Epithelial cell of proximal tubule (primary cell): ENCODE measurements around the gene SLC35B1. TPM values are rescaled to one million over a fixed set of nuclear protein-coding genes. Genes with fewer than 3 reads are reported as not detected.

ENCODE experiments used
- DNase-seq: peaks from one replicate; pipeline ENCODE4 v3.0.0-alpha.2; 2011; ENCODE audit warnings: low read depth
- H3K4me3 ChIP-seq: 2 replicates; pipeline ENCODE4 v1.5.1; 2011; ENCODE audit warnings: low read depth, mild to moderate bottlenecking, low read length
- total RNA-seq: library from RNA; depleted of rRNA; stranded (reverse); fragments of >200 nt; gene quantifications from 2 replicates; pipeline ENCODE4 v1.2.3, GENCODE V29; 2015
- TF ChIP-seq, protein P1 (sequence below): conservative IDR thresholded peaks from 2 replicates; pipeline ENCODE4 v1.5.1; 2012; ENCODE audit warnings: low read depth, mild to moderate bottlenecking, low read length

The SLC35B1 gene, protein sequence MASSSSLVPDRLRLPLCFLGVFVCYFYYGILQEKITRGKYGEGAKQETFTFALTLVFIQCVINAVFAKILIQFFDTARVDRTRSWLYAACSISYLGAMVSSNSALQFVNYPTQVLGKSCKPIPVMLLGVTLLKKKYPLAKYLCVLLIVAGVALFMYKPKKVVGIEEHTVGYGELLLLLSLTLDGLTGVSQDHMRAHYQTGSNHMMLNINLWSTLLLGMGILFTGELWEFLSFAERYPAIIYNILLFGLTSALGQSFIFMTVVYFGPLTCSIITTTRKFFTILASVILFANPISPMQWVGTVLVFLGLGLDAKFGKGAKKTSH
- 60.0 and 72.0 TPM in 2 replicates for total RNA-seq

DNA sequence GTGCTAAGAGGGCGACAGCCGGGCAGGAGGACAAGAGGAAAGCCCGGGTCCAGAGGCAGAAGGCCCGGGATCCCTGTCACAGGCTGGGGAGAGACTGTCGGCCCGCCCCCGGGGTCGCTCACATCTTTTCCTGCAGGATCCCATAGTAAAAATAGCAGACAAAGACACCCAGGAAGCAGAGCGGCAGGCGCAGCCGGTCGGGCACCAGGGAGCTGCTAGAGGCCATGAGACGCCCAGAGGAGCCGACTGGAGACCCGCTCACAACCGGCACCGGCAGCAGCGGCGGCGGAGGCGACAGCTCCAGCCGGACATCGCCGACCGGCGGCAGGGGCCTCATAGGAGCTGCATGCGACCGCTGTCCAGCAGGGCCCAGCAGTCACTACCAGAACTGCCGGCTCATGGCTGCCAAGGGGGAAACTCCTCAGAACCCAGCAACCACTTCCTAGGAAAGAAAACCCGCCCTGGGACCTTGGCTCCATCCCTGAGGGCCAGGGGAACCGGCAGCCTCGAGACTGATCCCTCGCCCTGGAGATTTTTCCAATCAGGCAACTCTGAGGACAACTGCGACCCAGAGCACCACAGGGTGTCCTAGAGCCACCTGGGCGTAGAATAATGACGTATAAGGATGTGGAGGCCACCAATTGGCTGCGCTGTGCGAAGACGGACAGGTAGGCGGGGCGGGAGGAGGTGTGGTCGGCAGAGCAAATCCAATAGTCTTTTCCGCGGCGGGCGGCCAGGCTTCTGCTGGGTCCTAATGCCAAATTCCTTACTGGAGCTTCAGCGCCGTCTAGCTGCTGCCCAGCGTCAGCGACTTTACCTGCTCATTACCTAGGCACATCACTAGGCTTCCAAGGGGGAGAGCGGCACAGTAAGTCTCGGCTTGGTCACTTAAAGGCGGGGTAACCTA is at the start of gene SLC35B1:
SLC35B1 (minus strand) TSS at position 357 of the 907 bp plus-strand sequence; CDS start at position 226, 131 bp downstream.
- DNase-seq: peak; percentile 92
- TF ChIP-seq, protein P1, sequence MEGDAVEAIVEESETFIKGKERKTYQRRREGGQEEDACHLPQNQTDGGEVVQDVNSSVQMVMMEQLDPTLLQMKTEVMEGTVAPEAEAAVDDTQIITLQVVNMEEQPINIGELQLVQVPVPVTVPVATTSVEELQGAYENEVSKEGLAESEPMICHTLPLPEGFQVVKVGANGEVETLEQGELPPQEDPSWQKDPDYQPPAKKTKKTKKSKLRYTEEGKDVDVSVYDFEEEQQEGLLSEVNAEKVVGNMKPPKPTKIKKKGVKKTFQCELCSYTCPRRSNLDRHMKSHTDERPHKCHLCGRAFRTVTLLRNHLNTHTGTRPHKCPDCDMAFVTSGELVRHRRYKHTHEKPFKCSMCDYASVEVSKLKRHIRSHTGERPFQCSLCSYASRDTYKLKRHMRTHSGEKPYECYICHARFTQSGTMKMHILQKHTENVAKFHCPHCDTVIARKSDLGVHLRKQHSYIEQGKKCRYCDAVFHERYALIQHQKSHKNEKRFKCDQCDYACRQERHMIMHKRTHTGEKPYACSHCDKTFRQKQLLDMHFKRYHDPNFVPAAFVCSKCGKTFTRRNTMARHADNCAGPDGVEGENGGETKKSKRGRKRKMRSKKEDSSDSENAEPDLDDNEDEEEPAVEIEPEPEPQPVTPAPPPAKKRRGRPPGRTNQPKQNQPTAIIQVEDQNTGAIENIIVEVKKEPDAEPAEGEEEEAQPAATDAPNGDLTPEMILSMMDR: peak; percentile 78
- peak within 1 kb of the TSS; percentile 87 for H3K4me3 ChIP-seq

DNA sequence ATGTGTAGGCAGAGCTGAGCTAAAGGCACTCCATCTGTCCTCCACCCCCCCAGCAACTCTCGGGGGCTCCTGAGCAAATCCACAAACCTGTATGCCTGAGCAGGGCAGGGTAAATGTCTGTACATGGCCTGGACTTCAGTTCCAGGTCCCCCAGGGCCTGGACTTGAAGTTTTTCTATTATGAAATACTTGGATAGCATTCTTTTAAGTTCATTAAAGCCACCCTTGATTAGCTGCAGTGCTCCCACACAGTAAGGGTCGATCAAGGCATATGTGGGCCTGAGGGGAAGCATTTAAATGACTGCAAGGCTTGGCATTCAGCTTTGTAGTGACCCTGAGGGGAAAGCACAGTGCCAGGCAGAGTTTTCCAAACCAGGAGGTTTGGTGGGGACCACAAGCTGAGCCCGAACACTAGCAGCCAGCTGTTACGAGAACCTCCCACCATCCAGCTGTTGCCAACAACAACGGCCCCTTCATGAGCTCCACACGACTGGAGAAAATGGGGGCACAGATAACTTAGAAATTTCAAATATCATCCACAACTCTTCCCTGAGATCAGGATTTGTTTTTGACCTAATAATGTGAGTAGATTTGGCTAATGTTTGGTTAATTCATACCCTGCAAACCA is 49.5 kb upstream of the SLC35B1 start:
- H3K4me3 ChIP-seq: no peak overlapping the region
- TF ChIP-seq, protein P1: no peak
- DNase-seq: no peak

DNA sequence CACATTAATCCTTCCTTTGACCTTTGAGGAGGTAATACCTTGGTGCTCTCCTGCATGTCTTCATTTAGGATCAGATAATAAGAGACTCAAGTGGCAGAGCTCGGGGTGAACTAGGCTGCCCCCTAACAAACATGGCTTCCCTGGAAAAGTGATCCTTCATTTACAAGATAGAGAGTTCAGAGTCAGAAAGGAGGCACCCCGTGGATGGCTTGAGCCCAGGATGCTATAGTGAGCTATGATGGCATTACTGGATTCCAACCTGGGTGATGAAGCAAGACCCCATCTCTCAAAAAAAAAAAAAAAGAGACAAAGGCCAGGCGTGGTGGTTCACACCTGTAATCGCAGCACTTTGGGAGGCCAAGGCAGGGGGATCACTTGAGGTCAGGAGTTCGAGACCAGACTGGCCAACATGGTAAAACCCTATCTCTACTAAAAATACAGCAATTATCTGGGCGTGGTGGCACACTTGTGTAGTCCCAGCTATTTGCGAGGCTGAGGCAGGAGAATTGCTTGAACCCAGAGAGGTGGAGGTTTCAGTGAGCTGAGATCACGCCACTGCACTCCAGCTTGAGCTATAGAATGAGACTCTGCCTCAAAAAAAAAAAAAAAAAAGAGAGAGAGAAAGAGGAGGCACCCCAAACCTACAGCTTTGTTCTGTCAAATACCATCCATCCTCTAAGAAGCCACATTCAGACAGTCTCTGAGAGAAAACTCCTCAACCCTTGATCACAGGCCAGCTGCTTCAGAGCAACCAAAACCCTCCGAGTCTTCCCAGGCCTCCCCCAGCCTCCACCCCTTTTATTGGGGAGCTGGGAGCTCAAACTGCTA is 48.8 kb upstream of the SLC35B1 start:
- no peak for DNase-seq
- H3K4me3 ChIP-seq: no peak overlapping the region
- TF ChIP-seq, protein P1: no peak

DNA sequence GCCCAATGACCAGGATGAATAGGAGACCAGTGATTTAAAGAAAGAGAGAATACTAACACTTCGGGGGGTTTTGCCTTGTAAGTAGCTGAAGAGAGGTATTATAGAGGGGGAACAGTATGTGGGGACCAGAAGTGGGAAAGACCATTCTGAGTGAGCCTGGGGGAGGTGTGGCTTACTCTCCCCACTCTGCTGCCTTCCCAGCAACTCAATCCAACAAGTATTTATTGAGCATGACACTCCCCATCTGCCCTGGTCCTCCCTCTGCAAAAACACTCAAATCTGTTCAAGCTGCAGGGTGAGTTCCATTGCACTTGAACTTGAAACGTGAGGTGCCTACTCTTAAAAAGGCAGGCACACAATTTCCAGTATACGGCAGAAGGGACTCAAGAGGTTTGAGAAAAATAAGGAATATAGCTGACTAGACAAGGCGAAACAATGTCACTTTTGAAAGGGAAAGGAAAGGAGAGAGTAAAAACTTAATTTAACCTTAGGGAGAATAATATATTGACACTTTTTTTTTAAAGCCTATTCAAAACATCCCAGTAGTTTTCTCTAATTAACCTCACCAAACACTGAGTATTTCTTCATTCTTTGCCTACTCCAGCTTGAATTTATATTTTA is 48.0 kb upstream of the SLC35B1 start:
- TF ChIP-seq, protein P1: no peak
- DNase-seq: no peak
- no peak overlapping the region for H3K4me3 ChIP-seq

DNA sequence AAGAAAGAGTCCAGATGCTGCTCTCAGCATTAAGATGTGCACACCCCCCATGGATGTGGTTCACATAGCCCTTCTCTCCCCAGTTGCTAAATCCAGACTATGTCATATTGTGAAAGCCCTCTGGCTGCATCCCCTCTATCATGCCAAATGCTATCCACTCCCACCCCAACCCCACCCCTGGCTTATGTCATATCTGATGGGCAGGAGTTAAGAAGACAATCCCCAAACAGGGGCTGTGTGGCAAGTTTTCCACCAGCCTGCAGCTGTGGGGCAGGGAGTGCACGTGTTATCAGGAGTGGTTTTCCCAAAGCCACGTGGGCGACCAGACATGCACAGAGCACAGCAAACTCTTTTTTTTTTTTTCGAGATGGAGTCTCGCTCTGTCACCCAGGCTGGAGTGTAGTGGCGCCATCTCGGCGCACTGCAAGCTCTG is 46.2 kb upstream of the SLC35B1 start:
- TF ChIP-seq, protein P1: no peak
- no peak overlapping the region for H3K4me3 ChIP-seq
- no peak for DNase-seq

DNA sequence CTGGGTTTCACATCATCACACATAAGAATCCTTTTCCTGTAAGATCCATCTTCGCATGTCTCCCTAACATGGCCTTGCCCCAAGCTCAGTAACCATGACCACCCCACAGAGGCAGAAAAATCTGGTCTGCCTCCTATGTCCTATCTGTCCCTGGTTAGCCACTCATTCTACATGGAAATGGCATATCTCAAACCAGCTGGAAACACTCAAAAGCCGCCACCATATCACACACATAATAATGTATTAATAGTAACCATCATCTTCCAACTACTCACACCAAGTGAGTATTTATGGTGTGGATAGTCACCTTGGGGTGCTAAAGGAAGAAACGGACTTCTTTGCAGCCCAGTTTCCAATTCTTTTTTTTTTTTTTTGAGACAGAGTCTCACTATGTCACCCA is 44.7 kb upstream of the SLC35B1 start:
- no peak overlapping the region for H3K4me3 ChIP-seq
- TF ChIP-seq, protein P1: no peak
- DNase-seq: no peak
